HepG2 (cell line): ENCODE results near the gene ACTL8.

ENCODE experiments used
- ATF7-NPFF ChIP-seq: sonication (generic); formaldehyde crosslinking; IDR thresholded peaks from 2 replicates; pipeline ENCODE4 v1.8.1; 2023; ENCODE audit warnings: mild to moderate bottlenecking, low read depth, missing genetic modification reagents, moderate library complexity
- CTCF ChIP-seq: sonication (generic); formaldehyde crosslinking; IDR thresholded peaks from 2 replicates; pipeline ENCODE4 v1.5.0; 2020; ENCODE audit warnings: mild to moderate bottlenecking, missing genetic modification reagents, moderate library complexity
- FOXP4 ChIP-seq: sonication (generic); formaldehyde crosslinking; IDR thresholded peaks from 2 replicates; pipeline ENCODE4 v1.4.0; 2020; ENCODE audit warnings: missing genetic modification reagents
- NR0B2 ChIP-seq: sonication (generic); formaldehyde crosslinking; IDR thresholded peaks from 2 replicates; pipeline ENCODE4 v1.4.0; 2020; ENCODE audit warnings: mild to moderate bottlenecking, missing genetic modification reagents
- NR3C1 ChIP-seq: sonication (generic); formaldehyde crosslinking; IDR thresholded peaks from 2 replicates; pipeline ENCODE4 v1.4.0; 2020; ENCODE audit warnings: missing genetic modification reagents
- TARDBP ChIP-seq: sonication (generic); formaldehyde crosslinking; IDR thresholded peaks from 2 replicates; pipeline ENCODE4 v1.8.0; 2022; ENCODE audit warnings: mild to moderate bottlenecking, missing genetic modification reagents
- TBP ChIP-seq: sonication (generic); formaldehyde crosslinking; IDR thresholded peaks from 2 replicates; pipeline ENCODE4 v1.5.0; 2020; ENCODE audit warnings: missing genetic modification reagents
- ZNF713 ChIP-seq: sonication (generic); formaldehyde crosslinking; IDR thresholded peaks from 2 replicates; pipeline ENCODE4 v1.4.0; 2020; ENCODE audit warnings: mild to moderate bottlenecking, missing genetic modification reagents
- TF ChIP-seq, protein P1 (sequence below): sonication (generic); formaldehyde crosslinking; IDR thresholded peaks from 2 replicates; pipeline ENCODE4 v1.4.0; 2020; ENCODE audit warnings: missing genetic modification reagents

GRCh38 chr1:17709981-17710380, 45.2 kb upstream of the ACTL8 start:
- no peak for TF ChIP-seq NR0B2 (CRISPR knock-in tag)
- TF ChIP-seq ZNF713 (CRISPR knock-in tag): no peak
- TF ChIP-seq TARDBP (CRISPR knock-in tag): no peak
- no peak for TF ChIP-seq CTCF (CRISPR knock-in tag)
- TF ChIP-seq, protein P1, sequence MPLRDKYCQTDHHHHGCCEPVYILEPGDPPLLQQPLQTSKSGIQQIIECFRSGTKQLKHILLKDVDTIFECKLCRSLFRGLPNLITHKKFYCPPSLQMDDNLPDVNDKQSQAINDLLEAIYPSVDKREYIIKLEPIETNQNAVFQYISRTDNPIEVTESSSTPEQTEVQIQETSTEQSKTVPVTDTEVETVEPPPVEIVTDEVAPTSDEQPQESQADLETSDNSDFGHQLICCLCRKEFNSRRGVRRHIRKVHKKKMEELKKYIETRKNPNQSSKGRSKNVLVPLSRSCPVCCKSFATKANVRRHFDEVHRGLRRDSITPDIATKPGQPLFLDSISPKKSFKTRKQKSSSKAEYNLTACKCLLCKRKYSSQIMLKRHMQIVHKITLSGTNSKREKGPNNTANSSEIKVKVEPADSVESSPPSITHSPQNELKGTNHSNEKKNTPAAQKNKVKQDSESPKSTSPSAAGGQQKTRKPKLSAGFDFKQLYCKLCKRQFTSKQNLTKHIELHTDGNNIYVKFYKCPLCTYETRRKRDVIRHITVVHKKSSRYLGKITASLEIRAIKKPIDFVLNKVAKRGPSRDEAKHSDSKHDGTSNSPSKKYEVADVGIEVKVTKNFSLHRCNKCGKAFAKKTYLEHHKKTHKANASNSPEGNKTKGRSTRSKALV (CRISPR knock-in tag): no peak
- TF ChIP-seq NR3C1 (CRISPR knock-in tag): no peak
- no peak for TF ChIP-seq TBP
- no peak for TF ChIP-seq FOXP4 (CRISPR knock-in tag)
- no peak for TF ChIP-seq ATF7-NPFF (CRISPR knock-in tag)
